H1 (cell line): ENCODE results near the gene PDE1A.

ENCODE experiments used
- BRCA1 ChIP-seq: IDR thresholded peaks from 2 replicates; pipeline ENCODE4 v1.6.1; 2012; ENCODE audit warnings: low read depth, low read length, improper control_type of control experiment
- CBX5 ChIP-seq: fragments of 300-800, 300-1000 bp; sonication (generic); IDR thresholded peaks from 2 replicates; pipeline ENCODE4 v1.7.1; 2016; ENCODE audit warnings: antibody characterized with exemption, low read length, low read depth
- CHD2 ChIP-seq: IDR thresholded peaks from 2 replicates; pipeline ENCODE4 v1.6.1; 2012; ENCODE audit warnings: low read length, improper control_type of control experiment
- CTCF ChIP-seq, 3 experiments: IDR thresholded peaks; 1 replicate in 2 of 3; 2 replicates in 1 of 3; pipeline versions ENCODE4 v1.5.1 to v1.6.1; 2011; ENCODE audit warnings: low read length in 3 of 3, mild to moderate bottlenecking in 3 of 3, inconsistent platforms in 2 of 3, low read depth in 1 of 3, moderate library complexity in 1 of 3; ENCODE audit not compliant: insufficient read depth in 1 of 3; ENCODE audit errors: control extremely low read depth in 1 of 3
- EP300 ChIP-seq, 2 experiments: IDR thresholded peaks; 1 replicate in 1 of 2; 2 replicates in 1 of 2; pipeline ENCODE4 v1.6.1; 2011 to 2012; ENCODE audit warnings: low read depth in 2 of 2, low read length in 2 of 2, mild to moderate bottlenecking in 2 of 2, borderline replicate concordance in 1 of 2, inconsistent platforms in 1 of 2, moderate library complexity in 1 of 2
- EZH2 ChIP-seq: fragments of 200-600 bp; sonication (generic); IDR thresholded peaks from 2 replicates; pipeline ENCODE4 v1.7.1; 2012; ENCODE audit warnings: low read depth, mild to moderate bottlenecking, moderate library complexity, low read length, inconsistent platforms; ENCODE audit not compliant: severe bottlenecking
- JUN ChIP-seq: IDR thresholded peaks from 2 replicates; pipeline ENCODE4 v1.6.1; 2011; ENCODE audit warnings: low read depth, mild to moderate bottlenecking, improper control_type of control experiment, low read length
- KDM1A ChIP-seq: fragments of 200-600, 300-600 bp; sonication (generic); IDR thresholded peaks from 2 replicates; pipeline ENCODE4 v1.7.1; 2016; ENCODE audit warnings: mild to moderate bottlenecking, low read length, borderline replicate concordance
- PHF8 ChIP-seq: fragments of 200-600 bp; sonication (generic); conservative IDR thresholded peaks from 2 replicates; pipeline ENCODE4 v1.7.1; 2012; ENCODE audit warnings: low read depth, mild to moderate bottlenecking, inconsistent platforms, low read length, moderate library complexity
- RXRA ChIP-seq: IDR thresholded peaks from 2 replicates; pipeline ENCODE4 v1.6.1; 2011; ENCODE audit warnings: low read depth, mild to moderate bottlenecking, low read length, moderate library complexity; ENCODE audit not compliant: insufficient read depth
- SP1 ChIP-seq: IDR thresholded peaks from 2 replicates; pipeline ENCODE4 v1.6.1; 2011; ENCODE audit warnings: low read depth, low read length
- TCF12 ChIP-seq: IDR thresholded peaks from 2 replicates; pipeline ENCODE4 v1.6.1; 2011; ENCODE audit warnings: low read depth, mild to moderate bottlenecking, low read length

GRCh38 chr2:182324665-182325064, 102.2 kb downstream of the PDE1A start:
- TF ChIP-seq CTCF (IDR thresholded peaks at IDR 0.05; ENCODE audit: control extremely low read depth in 1 of 3, insufficient read depth in 1 of 3, low read depth in 1 of 3, low read length in 3 of 3) = no peak
- no peak for TF ChIP-seq CBX5
- no peak for TF ChIP-seq CHD2
- TF ChIP-seq BRCA1 = no peak
- no peak for TF ChIP-seq EZH2
- no peak for TF ChIP-seq PHF8
- TF ChIP-seq EP300 (IDR thresholded peaks at IDR 0.05; ENCODE audit: borderline replicate concordance in 1 of 2, low read depth in 2 of 2, low read length in 2 of 2) = no peak
- no peak for TF ChIP-seq SP1
- no peak for TF ChIP-seq KDM1A
- no peak for TF ChIP-seq JUN
- TF ChIP-seq RXRA = no peak
- TF ChIP-seq TCF12 = no peak
